Frontal cortex (tissue), 4 donors: ENCODE measurements around the gene CD63. TPM values are rescaled to one million over a fixed set of nuclear protein-coding genes. Genes with fewer than 3 reads are reported as not detected.

Experiments used
- DNase-seq, 2 donors: peaks; one replicate each; pipeline ENCODE4 v3.0.0; 2012; ENCODE audit warnings: low spot score in 2 of 2
- FAIRE-seq: peaks from 2 replicates; lab custom pipeline; 2012; peaks lifted over from hg19 to GRCh38; lab: Jason Lieb, UNC
- total RNA-seq: library from RNA; depleted of rRNA; stranded (reverse); fragments of >200 nt; gene quantifications from one replicate; pipeline ENCODE4 v1.2.3, GENCODE V29; 2014
- donor health status: control.
- donor health status: control.
- donor health status: control.

CD63 gene
- total RNA-seq, 1 donor from 2014 or later, result 227 TPM

DNA sequence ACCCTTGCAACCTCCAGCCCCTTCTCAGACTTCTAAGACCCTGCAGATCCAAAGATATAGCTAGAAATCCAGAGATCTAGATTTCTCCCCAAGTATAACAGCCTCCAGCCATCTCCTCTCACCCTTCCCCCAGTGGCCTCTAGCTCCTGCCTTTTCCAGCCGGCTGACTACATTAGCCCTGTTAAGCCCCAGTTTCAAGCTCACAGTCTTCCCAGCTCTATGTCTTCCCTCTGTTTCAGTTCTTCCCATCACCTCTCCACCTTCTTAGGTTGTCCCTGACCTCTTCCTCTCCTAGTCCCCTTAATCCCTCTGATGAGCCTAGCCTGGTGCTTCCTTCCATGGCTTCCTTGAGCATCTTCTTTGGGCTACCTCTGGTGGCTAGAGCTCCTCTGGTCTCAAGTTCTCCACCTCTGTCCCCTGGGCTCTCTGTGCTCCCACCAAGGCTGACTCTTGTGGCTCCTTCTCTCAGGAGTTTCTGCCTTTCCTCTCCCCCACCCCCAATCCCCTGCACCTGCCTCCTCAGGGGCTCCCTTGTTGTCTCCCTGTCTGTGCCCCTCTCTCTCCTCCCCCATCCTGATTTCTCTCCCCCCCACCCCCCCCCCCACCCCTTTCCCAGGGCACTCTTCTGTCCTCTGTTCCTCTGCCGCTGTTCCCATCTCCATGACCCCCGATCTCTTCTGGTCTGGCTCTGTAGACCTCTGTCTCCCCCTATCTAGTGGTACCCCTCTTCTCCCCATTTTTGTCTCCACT is 13.3 kb upstream of the CD63 start:
- no peak for DNase-seq
- no peak for FAIRE-seq

DNA sequence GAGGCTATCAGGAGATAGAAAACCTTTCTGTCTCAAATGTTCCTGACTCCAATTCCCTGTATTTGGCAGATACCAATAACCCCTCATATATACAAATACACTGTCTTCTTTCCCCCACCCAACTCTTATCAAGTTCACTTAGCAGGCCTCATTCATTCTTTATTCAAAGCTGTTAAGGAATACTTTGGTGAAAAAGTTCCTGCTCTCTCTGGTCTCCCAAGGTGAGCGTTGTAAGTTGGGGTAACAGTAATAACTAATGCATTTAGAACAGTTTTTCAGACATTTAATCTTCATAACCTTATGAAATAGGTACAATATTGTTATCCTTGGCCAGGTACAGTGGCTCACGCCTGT is 10.2 kb upstream of the CD63 start:
- no peak for DNase-seq
- FAIRE-seq, result no peak

DNA sequence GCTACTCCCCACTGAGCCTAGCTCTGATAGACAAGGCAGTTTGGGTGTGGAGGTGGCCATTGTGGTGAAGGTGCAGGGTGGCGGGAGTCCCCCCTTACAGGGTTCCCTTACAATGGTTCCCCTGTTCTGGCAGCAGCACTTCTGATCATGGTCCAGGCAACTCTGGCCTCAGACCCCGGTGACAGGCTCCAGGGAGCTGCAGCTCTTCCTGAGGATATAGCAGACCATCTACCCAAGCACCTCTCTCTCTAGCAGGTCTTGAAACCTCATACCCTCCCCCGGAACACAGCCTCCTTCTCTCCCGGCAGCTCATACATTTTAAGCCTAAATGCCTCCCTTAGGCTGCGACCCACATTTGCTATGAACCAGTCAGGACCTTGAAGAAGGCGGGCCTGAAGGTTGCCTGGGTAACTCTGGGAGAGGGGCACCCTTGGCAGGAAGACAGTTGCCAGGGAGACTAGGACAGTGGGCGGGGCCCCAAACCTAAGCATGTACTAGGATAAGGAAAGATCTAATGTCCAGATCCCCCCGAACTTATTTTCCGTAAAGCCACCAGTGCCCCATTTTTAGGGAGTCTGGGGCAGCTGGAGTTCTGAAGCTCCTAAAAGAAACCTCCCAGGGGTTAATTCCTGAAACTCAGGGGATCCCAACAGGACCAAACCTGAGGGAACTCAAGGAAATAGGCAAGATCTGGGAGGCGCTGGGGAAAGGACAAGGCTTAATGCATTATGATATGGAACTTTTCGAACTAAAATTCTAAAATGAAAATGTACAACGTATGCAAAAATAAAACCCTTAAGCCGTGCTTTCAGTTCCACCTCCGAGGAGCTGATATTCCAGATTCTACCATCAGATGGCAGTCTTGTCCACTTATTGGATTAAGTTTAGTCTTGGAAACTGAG is 9.6 kb upstream of the CD63 start:
- peak; percentile 77 for FAIRE-seq
- DNase-seq, result peak in 1 of 2 donors; percentile 61

DNA sequence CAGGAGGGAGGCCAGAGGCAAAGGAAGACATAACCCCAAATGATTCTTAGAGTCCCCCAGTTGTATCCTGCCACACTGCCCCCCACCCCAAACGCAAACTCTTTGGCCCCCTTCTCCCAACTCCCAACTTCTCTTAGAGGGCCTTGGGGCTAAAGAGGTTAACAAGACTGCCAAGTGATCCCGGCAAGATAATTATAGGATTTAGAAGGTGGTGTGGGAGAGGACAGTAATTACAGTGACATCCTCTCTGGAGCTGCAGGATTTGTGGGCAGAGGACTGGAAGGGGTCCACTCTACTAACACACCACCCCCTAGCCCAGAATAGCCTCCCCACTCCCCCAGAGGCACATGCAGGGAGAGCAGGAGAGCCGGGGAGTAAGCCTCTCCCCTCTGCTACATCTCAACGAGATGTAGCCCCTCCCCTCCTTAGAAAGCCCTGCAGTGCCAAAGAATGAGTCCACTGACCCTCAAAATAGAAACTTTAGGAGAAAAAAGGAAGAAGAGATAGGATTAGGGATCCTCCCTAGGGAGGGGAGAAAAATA is 8.8 kb upstream of the CD63 start:
- no peak for DNase-seq
- FAIRE-seq, result no peak

DNA sequence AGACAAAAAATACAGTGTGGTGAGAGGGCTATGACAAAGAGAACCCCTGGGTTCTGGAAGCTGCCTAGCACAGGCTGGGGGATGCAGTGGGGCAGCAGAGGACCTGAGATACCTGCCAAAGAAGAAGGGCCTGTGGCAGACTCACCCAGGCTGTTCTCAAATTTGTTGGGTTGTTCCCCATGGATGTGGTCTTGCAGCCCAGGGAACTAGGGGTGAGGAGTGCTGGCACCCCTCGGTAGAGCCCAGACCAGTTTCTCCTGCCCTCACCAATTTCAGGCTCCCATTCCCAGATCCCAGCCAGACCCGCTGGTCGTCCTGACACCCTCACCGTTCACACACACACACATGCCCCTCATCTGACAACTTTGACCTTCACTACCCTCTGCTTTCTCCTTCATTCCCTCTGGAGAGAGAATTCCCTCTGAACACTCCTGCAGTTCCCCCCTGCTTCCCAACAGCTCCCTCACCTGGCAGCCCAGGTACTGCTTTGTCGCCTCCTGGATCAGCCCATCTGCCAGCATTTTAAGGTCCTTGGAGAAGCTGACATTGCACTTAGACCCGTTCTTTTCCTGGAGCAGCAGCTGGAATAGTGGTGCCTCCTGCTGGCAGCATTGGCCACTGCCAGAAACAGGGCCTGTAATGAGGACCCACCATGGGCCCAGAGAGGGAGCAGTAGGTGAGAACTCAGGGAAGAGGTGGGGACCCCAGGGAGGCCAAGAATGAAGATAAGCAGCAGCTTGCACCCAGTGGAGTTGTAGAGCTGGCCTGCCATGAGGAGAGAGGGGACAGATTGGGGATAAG is 8.2 kb upstream of the CD63 start:
- no peak for FAIRE-seq
- DNase-seq, result no peak

DNA sequence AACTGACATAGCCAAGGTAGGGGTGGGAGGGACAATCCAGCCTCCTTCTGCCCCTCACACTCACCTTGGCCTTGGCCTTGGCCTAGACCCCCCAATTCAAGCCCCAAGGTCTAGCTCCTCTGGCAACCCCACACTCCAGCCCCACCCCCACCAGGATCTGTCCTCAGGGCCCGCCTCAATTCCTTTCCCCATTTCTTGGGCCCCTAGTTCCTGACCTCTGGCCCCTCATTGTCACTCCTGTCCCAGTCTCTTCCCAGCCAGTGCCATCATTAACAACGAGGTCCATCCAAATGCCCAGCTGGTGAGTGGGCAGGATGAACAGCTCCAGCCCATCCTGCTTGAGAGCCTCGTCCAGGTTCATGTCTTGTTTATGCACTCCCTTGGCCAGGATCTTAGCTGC is 7.3 kb upstream of the CD63 start:
- FAIRE-seq, result no peak
- no peak for DNase-seq

DNA sequence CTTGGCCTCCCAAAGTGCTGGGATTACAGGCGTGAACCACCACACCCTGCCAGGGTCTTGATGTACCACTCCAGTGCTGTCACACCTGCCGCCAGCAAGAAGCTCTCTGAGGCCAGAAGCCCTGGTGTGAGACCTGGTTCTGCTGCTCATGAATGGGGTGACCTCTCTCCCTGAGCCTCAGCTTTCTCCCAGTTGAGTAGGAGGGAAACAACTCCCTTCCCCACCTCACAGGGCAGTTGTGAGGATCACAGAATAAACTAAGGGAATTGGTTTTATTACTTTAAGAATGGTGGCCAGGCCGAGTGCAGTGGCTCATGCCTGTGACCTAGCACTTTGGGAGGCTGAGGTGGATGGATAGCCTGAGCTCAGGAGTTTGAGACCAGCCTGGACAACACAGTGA is 5.8 kb upstream of the CD63 start:
- FAIRE-seq (no peak), DNase-seq (no peak)

DNA sequence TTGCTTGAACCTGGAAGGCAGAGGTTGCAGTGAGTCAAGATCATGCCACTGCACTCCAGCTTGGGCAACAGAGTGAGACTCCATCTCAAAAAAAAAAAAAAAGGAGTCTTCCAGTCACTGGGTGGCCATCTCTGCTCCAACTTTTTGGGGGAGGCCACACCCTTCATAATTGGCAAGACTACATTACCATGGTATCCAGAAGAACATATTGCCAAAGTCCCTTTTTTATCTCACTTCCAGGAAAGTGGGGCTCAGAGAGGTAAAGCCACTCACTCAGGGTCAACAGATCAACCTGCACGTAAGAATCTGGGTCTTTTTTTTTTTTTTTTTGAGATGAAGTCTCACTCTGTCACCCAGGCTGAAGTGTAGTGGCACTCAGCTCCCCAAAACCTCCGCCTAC is 5.0 kb upstream of the CD63 start:
- DNase-seq (no peak), FAIRE-seq (no peak)

DNA sequence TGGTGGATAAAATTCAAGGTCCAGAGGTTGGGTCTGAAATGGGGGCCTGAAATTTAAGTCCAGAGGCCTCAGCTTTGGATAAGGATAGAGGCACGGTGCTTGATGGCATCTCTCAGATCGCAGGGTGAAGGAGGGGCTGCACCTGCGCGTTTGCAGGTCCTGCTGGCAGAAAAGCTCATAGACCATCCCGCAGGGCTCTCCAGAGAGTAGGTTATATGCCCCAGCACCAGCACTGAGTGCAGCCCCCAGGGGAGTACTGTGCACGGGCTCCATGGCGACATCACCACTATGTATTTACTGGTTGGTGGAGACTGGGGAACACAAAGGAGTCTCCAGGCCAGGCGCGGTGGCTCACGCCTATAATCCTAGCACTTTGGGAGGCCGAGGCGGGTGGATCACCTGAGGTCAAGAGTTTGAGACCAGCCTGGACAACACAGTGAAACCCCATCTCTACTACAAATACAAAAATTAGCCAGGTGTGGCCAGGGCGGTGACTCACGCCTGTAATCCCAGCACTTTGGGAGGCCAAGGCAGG is 4.3 kb upstream of the CD63 start:
- no peak for FAIRE-seq
- DNase-seq, result no peak

DNA sequence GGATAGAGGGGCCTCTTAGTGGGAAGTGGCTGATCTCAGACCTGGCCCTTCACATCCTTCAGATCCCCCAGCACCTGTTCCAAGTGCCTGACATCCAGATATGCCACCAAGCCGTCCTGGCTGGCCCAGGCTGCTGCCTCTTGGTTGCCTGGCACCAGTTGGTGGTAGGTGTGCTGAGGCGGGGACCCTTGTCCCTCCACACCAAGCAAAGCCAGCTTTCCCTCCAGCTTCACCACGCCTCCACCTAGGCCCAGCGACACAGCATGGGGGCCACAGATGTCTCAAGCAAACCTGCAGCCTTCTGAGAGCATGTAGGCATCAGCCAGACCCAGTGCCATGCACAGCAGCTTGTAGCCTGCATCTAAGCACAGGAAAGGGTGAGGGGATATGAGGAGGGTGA is 3.5 kb upstream of the CD63 start:
- DNase-seq (no peak), FAIRE-seq (no peak)

DNA sequence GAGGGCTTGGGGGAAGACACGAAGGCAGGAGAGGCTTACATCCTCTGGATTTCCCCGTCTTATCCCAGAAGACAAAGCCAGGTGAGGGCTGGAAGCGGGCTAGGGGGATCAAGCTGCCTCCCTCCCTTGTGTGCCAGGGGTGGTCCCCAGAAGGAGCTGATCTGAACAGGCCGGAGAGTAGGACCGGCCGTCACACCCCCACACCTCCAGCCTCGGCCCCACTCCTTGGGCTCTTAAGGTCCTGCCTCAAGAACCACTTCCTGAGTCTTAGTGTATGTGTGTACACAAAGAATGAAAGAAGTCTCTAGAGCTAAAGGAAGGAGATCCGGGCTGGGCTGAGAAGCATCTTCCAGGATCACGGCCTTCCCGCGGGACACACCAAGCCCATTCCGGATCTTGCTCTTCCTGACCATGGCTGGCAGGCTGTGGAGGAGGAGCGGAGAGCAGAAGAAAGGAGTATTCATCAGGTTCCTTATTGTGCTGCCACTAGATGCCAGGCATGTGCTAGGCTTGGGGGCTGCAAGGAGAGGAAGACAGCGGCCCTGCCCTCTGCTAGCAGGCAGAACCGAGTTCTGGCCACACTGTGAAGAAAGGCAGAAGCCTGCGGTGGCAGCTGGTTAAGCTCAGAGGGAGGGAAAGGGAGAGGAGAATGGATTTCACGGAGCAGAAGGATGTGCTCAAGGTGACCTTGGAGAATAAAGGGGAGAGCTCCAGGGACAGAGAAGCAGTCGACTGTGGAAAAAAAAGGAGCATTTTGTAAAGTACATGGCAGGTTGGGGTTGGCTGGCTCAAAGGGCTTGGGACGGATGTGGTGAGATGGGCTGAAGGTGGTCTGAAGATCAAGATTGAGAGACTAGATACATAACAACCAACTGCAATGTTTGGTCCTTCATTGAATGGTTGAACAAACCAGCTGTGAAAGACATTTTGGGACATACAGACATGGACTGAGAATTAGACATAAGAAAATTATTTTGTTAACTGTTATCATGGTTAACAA is 1.3 kb upstream of the CD63 start:
- FAIRE-seq, result no peak
- DNase-seq, result no peak

DNA sequence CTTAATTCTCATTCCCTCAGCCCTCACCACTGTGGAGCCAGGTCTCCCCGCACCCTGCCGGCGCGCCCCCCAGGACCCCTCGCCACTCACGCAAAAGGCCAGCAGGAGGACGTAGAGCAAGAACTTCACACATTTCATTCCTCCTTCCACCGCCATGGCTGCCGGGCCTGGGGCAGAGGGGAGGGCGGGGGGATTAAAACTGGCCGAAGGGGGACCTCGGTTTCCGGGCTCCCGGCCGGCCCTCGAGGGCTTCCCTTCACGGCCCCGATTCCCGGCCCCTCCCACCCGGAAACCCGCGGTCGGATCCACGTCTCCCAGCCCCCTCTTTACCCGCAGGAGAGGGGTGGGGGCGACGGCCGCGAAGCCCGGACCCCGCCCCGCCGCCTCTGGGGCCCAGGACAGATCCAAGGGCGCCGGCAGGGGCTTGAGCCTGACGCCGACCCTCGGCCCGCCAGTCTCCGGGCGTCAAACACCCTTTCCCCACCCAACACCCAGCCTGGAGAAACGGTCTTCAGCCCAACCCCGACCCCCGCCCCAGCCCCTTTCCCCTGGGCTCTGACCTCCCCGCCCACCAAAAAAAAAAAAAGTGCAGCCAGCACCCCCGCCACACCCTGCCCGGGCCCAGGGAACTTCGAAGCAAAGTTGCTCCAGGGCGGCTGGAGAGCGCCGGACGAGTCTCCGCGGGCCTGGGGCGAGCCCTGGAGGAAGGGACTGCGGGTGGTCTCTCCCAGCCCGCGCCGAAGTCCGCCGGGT is 447 bp downstream of the CD63 start:
- DNase-seq, result peak; percentile 73 to 79
- FAIRE-seq, result no peak

DNA sequence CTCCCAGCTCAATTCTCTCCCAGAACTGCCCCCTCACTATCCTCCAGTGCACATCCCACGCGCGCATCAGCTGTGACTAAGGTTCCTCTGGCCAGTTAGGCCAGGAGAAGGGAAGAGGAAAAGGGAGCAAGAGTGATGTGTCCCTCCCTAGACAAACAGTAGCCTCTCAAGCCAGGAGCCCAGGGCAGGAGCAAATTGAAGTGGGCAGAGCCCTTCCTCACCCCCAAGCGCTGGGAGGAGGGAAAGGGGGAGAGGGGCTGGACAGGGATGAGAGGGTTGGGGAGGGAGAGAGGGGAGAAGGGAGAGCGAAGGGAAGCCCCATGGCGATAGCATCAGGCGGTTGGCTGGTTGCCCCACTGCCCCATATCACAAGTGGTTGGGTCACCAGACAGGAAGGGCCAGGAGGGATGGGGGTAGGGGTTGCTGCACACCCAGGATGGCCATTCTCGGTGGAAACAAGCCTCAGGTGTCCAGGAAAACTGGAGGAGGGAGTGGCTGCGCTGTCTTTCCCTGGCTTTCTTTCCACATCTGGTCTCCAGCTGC is 1.1 kb downstream of the CD63 start:
- no peak for FAIRE-seq
- no peak for DNase-seq

DNA sequence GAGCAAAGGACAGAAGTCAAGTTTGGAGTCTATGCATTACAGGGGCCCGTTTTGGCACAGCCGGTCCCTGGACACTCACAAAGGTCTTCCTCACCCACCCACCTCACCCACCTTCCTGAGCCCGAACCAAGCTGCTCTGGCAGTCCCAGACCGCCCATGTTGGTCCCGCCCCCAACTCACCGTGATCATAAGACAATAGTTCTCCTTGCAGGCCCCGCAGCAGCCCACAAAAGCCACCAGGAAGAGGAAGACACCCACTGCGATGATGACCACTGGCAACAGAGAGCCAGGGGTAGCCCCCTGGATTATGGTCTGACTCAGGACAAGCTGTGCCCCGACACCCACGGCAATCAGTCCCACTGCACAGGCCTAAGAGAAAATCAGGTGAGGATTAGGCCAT is 1.8 kb downstream of the CD63 start:
- DNase-seq (no peak), FAIRE-seq (no peak)

DNA sequence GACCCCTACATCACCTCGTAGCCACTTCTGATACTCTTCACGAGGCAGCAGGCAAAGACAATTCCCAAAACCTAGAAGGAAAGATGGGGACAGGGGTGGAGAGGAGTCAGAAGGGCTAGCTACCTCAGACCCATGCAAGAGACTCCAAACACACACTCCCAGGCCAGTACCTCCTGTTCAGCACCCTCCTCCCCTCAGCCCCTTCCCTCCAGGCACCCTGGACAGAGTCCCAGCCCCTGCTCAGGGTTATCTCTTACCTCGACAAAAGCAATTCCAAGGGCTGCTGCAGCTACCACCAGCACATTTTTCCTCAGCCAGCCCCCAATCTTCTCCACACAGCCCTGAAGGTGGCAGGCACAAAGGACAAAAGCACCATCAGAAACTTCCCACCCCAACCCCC is 3.3 kb downstream of the CD63 start:
- DNase-seq (no peak), FAIRE-seq (no peak)

DNA sequence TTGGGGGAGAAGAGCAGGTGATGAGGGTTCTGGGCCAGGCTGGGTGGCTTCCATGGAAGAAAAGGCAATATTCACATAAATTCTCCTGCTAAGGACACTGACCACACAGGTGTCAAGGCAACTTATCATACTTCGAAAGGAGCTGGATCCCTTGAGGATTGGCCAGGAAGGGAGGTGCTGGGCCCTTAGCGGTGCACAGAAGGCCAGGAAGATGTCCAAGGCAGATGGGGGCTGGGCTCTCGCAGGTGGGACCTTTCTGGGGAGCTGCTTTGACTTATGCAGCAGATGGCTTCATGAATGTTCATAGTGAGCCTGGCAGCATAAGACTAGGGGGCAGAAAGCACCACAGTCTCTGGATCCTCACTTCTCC is 3.9 kb downstream of the CD63 start:
- DNase-seq, result no peak

DNA sequence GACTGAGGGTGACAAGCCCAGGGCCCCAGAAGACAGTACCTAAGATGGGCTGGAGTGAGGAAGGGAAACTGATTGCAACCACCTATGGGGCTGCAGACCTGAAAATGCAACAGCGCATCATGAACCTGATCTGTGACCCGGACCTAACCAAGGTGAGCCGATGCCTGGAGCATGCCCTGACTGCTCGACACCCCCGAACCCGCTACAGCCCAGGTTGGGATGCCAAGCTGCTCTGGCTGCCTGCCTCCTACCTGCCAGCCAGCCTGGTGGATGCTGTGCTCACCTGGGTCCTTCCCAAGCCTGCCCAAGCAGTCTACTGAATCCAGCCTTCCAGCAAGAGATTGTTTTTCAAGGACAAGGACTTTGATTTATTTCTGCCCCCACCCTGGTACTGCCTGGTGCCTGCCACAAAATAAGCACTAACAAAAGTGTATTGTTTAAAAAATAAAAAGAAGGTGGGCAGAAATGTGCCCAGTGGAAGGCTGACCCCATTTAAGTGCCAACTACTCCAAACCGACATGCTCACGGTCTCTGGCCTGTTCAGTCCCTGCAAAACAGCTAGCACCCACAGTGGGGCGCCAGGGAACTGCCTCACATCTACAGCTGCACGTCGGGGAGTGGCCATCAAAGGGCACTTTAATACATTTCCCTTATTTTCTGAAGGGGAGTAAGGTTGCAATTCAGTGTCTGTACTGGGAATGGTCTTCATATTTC is 4.4 kb downstream of the CD63 start:
- FAIRE-seq, result no peak
- no peak for DNase-seq

More for the DNA sequence above, 3.9 kb downstream of the CD63 start:
- FAIRE-seq, result no peak
